Neural progenitor cell (in vitro differentiated cells): ENCODE measurements around the gene MPL. TPM values are rescaled to one million over a fixed set of nuclear protein-coding genes. Genes with fewer than 3 reads are reported as not detected.

Experiments used
- DNase-seq: peaks from one replicate; pipeline ENCODE4 v3.0.0-alpha.2; 2016; ENCODE audit warnings: low spot score
- H2AFZ ChIP-seq: fragments of 200-600 bp; sonication (generic); replicated peaks from 2 replicates; pipeline ENCODE4 v1.6.1; 2016; ENCODE audit warnings: antibody characterized with exemption
- H3F3A ChIP-seq: fragments of 200-600 bp; sonication (generic); 2 replicates; pipeline ENCODE4 v1.6.1; 2016; ENCODE audit warnings: antibody characterized with exemption, low read depth
- H3K27ac ChIP-seq: fragments of 200-600 bp; sonication (generic); 2 replicates; pipeline ENCODE4 v1.5.1; 2016; ENCODE audit warnings: mild to moderate bottlenecking
- H3K27me3 ChIP-seq: fragments of 200-600 bp; sonication (generic); 2 replicates; pipeline ENCODE4 v1.6.1; 2016; ENCODE audit warnings: mild to moderate bottlenecking, moderate library complexity
- H3K36me3 ChIP-seq: fragments of 200-600 bp; sonication (generic); 2 replicates; pipeline ENCODE4 v1.5.1; 2016
- H3K4me1 ChIP-seq: fragments of 200-600 bp; sonication (generic); 2 replicates; pipeline ENCODE4 v1.6.1; 2016; ENCODE audit warnings: mixed run types
- H3K4me2 ChIP-seq: fragments of 200-600 bp; sonication (generic); 2 replicates; pipeline ENCODE4 v1.6.1; 2016
- H3K4me3 ChIP-seq: fragments of 200-600 bp; sonication (generic); 2 replicates; pipeline ENCODE4 v1.5.1; 2016
- H3K79me2 ChIP-seq: fragments of 200-600 bp; sonication (generic); 2 replicates; pipeline ENCODE4 v1.6.1; 2016; ENCODE audit warnings: low read depth
- H3K9ac ChIP-seq: fragments of 200-600 bp; sonication (generic); 2 replicates; pipeline ENCODE4 v1.6.1; 2016
- H3K9me3 ChIP-seq: fragments of 200-600 bp; sonication (generic); 2 replicates; pipeline ENCODE4 v1.5.1; 2016; ENCODE audit warnings: low read depth
- H4K20me1 ChIP-seq: fragments of 200-600 bp; sonication (generic); 2 replicates; pipeline ENCODE4 v1.6.1; 2016; ENCODE audit warnings: low read depth
- H3K27ac Mint-ChIP-seq: 3 replicates; pipeline ENCODE4 v1.8.0; 2021; ENCODE audit warnings: mixed read lengths
- H3K27me3 Mint-ChIP-seq: 2 replicates; pipeline ENCODE4 v1.8.0; 2022; ENCODE audit warnings: low read depth, mild to moderate bottlenecking, inconsistent platforms, moderate library complexity, mixed read lengths; ENCODE audit not compliant: insufficient read depth
- H3K36me3 Mint-ChIP-seq: 3 replicates; pipeline ENCODE4 v1.8.0; 2021; ENCODE audit warnings: mixed read lengths
- H3K4me1 Mint-ChIP-seq: 3 replicates; pipeline ENCODE4 v1.8.0; 2021; ENCODE audit warnings: mixed read lengths
- H3K4me3 Mint-ChIP-seq: 3 replicates; pipeline ENCODE4 v1.8.0; 2021; ENCODE audit warnings: mild to moderate bottlenecking, moderate library complexity, mixed read lengths
- H3K9me3 Mint-ChIP-seq: 3 replicates; pipeline ENCODE4 v1.8.0; 2020; ENCODE audit warnings: mixed read lengths
- EZH2 ChIP-seq: fragments of 200-600 bp; sonication (generic); IDR thresholded peaks from 2 replicates; pipeline ENCODE4 v1.6.1; 2017; ENCODE audit warnings: antibody characterized with exemption, mild to moderate bottlenecking, moderate library complexity
- EZH2phosphoT487 ChIP-seq: fragments of 200-600 bp; sonication (generic); IDR thresholded peaks from 2 replicates; pipeline ENCODE4 v1.6.1; 2017; ENCODE audit warnings: antibody characterized with exemption
- total RNA-seq: library from RNA; depleted of rRNA; stranded (reverse); fragments of >200 nt; gene quantifications from 2 replicates; pipeline ENCODE4 v1.2.3, GENCODE V29; 2015; ENCODE audit warnings: low replicate concordance
- TF ChIP-seq, protein P1 (sequence below): fragments of 200-600 bp; sonication (generic); IDR thresholded peaks from 2 replicates; pipeline ENCODE4 v1.5.1; 2017; ENCODE audit warnings: antibody characterized with exemption, mild to moderate bottlenecking

The MPL gene
- total RNA-seq, 1 donor from 2014 or later: not detected

GRCh38 chr1:43349594-43350306, 12.1 kb downstream of the MPL start:
- Histone ChIP-seq H2AFZ (peak overlapping the region; percentile 98), H3K79me2 (no peaks in the 10 kb centered on the region), H3K4me2 (peak overlapping the region; percentile 90), H4K20me1 (no peaks in the 10 kb centered on the region), H3K4me3 (peak overlapping the region; percentile 75), H3K27me3 (peaks cover 14% of the 10 kb centered on the region), H3K9me3 (no peaks in the 10 kb centered on the region), H3K36me3 (no peaks in the 10 kb centered on the region), H3K9ac (no peak overlapping the region), H3K4me1 (peaks cover 47% of the 10 kb centered on the region), H3K27ac (peak overlapping the region; percentile 96), H3F3A (peaks cover 33% of the 10 kb centered on the region)
- TF ChIP-seq EZH2: no peak
- TF ChIP-seq, protein P1, sequence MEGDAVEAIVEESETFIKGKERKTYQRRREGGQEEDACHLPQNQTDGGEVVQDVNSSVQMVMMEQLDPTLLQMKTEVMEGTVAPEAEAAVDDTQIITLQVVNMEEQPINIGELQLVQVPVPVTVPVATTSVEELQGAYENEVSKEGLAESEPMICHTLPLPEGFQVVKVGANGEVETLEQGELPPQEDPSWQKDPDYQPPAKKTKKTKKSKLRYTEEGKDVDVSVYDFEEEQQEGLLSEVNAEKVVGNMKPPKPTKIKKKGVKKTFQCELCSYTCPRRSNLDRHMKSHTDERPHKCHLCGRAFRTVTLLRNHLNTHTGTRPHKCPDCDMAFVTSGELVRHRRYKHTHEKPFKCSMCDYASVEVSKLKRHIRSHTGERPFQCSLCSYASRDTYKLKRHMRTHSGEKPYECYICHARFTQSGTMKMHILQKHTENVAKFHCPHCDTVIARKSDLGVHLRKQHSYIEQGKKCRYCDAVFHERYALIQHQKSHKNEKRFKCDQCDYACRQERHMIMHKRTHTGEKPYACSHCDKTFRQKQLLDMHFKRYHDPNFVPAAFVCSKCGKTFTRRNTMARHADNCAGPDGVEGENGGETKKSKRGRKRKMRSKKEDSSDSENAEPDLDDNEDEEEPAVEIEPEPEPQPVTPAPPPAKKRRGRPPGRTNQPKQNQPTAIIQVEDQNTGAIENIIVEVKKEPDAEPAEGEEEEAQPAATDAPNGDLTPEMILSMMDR: no peak
- TF ChIP-seq EZH2phosphoT487: no peak
- peak overlapping the region; percentile 92 for H3K27ac Mint-ChIP-seq
- H3K9me3 Mint-ChIP-seq: no peaks in the 10 kb centered on the region
- peak overlapping the region; percentile 85 for H3K4me3 Mint-ChIP-seq
- peaks cover 9% of the 10 kb centered on the region for H3K27me3 Mint-ChIP-seq
- H3K4me1 Mint-ChIP-seq: peaks cover 39% of the 10 kb centered on the region
- DNase-seq: peak; percentile 41
- H3K36me3 Mint-ChIP-seq: no peaks in the 10 kb centered on the region

DNA sequence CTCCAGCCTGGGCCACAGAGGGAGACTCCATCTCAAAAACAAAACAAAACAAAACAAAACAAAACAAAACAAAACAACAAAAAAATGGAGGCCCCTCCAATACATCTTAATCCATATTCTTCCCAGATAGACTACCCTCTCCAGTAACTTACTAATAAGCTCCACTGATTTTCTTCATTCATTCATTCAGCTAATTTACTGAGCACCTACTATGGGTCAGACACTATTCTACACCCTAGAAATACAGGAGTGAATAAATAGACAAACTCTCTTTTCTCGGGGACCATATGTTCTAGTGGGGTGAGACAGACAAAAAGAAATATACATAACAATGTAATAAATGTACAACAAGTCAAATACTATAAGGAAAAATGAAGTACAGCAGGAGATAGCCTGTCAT, 13.4 kb downstream of the MPL start:
- no peak overlapping the region for H3K27ac ChIP-seq
- Mint-ChIP-seq H3K9me3 (no peaks in the 10 kb centered on the region), H3K4me1 (peaks cover 36% of the 10 kb centered on the region), H3K27me3 (peaks cover 9% of the 10 kb centered on the region), H3K27ac (no peak overlapping the region), H3K4me3 (no peak overlapping the region), H3K36me3 (no peaks in the 10 kb centered on the region)
- DNase-seq: no peak
- H3K4me1 ChIP-seq: peaks cover 40% of the 10 kb centered on the region
- no peaks in the 10 kb centered on the region for H3K36me3 ChIP-seq
- no peaks in the 10 kb centered on the region for H3K9me3 ChIP-seq
- H3K27me3 ChIP-seq: peaks cover 14% of the 10 kb centered on the region
- H3K4me3 ChIP-seq: no peak overlapping the region
- no peak overlapping the region for H2AFZ ChIP-seq
- H3K79me2 ChIP-seq: no peaks in the 10 kb centered on the region
- no peak overlapping the region for H3K4me2 ChIP-seq
- no peak overlapping the region for H3K9ac ChIP-seq
- peaks cover 33% of the 10 kb centered on the region for H3F3A ChIP-seq
- no peaks in the 10 kb centered on the region for H4K20me1 ChIP-seq
- TF ChIP-seq, protein P1: no peak
- TF ChIP-seq EZH2 (no peak), EZH2phosphoT487 (no peak)

- H3F3A ChIP-seq: peaks cover 33% of the 10 kb centered on the region
- Mint-ChIP-seq H3K4me3 (no peak overlapping the region), H3K4me1 (peaks cover 29% of the 10 kb centered on the region), H3K9me3 (no peaks in the 10 kb centered on the region), H3K27me3 (peaks cover 9% of the 10 kb centered on the region), H3K27ac (no peak overlapping the region), H3K36me3 (no peaks in the 10 kb centered on the region)
- peaks cover 14% of the 10 kb centered on the region for H3K27me3 ChIP-seq
- H4K20me1 ChIP-seq: no peaks in the 10 kb centered on the region
- no peak overlapping the region for H3K4me2 ChIP-seq
- H3K4me1 ChIP-seq: peaks cover 33% of the 10 kb centered on the region
- H3K36me3 ChIP-seq: no peaks in the 10 kb centered on the region
- no peak overlapping the region for H2AFZ ChIP-seq
- H3K27ac ChIP-seq: no peak overlapping the region
- no peaks in the 10 kb centered on the region for H3K79me2 ChIP-seq
- no peak for DNase-seq
- no peak overlapping the region for H3K4me3 ChIP-seq
- no peak overlapping the region for H3K9ac ChIP-seq
- no peaks in the 10 kb centered on the region for H3K9me3 ChIP-seq
- TF ChIP-seq EZH2phosphoT487 (no peak), EZH2 (no peak)
- TF ChIP-seq, protein P1: no peak
Observed at GRCh38 chr1:43351421-43352350, 14.1 kb downstream of the MPL start.
